Right ventricle myocardium inferior (tissue), 1 donor: Measurements from ENCODE around the gene MVB12A. TPM values are rescaled to one million over a fixed set of nuclear protein-coding genes. Genes with fewer than 3 reads are reported as not detected.
A peak's percentile ranks its signal among the peaks of the same experiment; 100 is the strongest.

Experiments used
- ATAC-seq: fragments of 200-7000 bp; cut with Tn5 transposase; one replicate; pipeline ENCODE4 v1.9.1; 2020; ENCODE audit warnings: mild to moderate bottlenecking, moderate library complexity
- DNase-seq: peaks from one replicate; pipeline ENCODE4 v3.0.0; 2021; ENCODE audit errors: missing footprints
- intact Hi-C: fragments of 100-400 bp; cut with DNase I; formaldehyde crosslinking; loops from one replicate; pipeline ENCODE4 v1.11.0; 2022
- total RNA-seq: library from RNA; stranded (reverse); fragmentation: NEBNext Ultra II Directional; extraction: Animal tissue kit (Norgen Biotek cat#: 25700); gene quantifications from one replicate; pipeline ENCODE4 v1.2.1, GENCODE V29; 2021
- donor health status: DM: no; HTN: yes; CAD: no; lungs with severe emphysema.

Gene MVB12A
- total RNA-seq, 1 donor from 2014 or later = 19.9 TPM

DNA sequence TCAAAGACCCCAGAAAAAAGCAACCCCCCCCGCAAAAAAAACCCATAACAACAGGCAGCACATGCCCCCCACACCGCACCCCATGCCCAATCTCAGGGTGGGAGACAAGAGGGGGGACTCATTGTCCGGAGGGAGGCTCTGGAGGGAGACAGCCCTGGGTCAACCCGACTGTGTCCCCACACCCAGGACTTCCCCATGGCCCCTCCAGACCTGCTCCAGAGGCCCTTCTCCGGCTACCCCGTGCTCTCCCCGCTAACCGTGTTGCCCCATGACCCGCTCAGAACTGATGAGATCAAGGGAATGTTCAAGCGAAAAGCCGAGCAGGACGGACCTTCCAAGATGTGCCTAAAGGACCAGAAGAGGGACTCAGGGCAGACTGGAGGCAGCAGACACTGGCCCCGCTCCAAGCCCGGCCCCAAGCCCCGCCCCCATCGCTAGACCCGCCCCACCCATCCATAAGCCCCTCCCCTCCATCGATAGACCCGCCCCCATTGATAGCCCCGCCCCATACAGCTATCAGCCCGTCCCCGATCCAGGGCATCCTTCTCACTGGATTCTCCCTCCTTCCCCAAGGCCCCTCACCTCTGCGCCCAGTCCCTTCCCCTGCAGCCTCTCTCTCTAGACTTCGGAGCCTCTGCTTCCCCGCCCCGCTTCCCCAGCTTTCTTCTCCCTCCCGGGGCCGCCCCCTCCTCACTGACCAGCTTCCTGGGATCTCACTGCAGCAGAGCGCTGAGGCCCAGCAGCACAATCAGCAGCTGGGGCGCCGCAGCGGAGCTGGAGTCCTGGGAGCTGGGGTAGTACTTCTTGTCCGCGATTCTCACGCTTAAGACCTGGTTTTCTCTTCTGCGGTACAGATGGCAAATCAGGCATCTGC lies 16.6 kb upstream of the MVB12A start:
- intact Hi-C loops = no loop called here
- no peak for DNase-seq
- ATAC-seq = no peak

GRCh38 chr19:17404015-17404414 lies 15.8 kb upstream of the MVB12A start:
- ATAC-seq = no peak
- no peak for DNase-seq
- intact Hi-C loops = no loop called here

- no peak for DNase-seq
- intact Hi-C loops = no loop called here
- no peak for ATAC-seq
These were observed 15.1 kb upstream of the MVB12A start for GRCh38 chr19:17404621-17405249.

GRCh38 chr19:17405250-17406045 lies 14.4 kb upstream of the MVB12A start, which contains the start of gene BST2:
TSS of gene BST2 (minus strand) at chr19:17405630. CDS start at chr19:17405575, 55 bp downstream.
- intact Hi-C loops = no loop called here
- DNase-seq (no peak), ATAC-seq (peak; percentile 85)

DNA sequence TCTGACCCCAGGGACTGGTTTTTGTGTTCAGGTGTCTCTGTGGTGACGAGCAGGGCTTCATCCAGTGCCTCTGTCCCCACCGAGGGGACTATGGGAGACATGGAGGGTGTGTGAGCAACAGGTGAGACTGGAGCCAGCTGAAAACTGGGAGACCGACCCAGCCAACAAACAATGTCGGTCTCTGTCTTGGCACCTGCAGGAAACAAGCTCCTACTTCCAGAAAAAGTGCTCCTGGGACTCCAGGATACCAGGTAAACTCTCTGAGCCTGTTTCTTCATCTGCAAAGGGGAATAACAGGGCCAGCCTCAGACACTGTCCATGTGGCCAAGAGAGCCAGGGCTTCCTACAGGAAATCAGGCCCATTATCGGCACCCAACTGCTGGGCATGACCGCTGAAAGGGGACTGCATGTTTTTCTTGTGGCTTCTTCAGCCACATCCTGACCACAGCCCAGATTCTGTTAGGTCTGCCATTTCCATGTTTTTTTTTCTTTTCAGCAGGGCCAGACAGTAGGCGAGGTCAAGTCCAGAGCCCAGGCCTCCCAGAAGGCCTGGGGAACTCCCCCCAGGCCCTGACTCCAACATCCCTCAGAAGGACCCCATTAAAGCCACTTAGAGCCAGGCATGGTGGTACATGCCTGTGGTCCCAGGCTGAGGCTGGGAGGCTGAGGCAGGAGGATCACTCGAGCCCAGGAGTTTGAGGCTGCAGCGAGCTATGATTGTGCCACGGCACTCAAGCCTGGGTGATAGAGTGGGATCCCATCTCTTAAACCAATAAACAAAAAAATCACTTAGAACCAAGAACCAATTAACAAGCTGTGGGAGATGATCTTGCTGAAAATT lies 13.6 kb upstream of the MVB12A start:
- ATAC-seq = peak; percentile 15
- intact Hi-C loops = no loop called here
- DNase-seq = no peak

DNA sequence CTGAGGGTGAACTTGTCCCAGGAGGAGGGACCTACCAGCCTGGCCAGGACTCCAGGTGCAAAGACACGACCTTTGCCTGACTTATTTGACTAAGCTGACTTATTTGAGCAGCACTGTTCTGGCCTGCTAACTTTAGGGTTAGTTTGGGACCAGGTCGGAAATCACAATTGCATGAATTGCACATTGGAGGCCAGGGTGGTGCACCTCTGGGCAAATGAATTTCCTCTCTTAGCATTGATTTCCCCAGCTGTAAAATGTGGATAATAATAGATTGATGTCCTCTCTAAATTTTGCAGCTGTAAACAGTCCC lies 13.0 kb upstream of the MVB12A start:
- DNase-seq = no peak
- ATAC-seq = no peak
- intact Hi-C loops = no loop called here

DNA sequence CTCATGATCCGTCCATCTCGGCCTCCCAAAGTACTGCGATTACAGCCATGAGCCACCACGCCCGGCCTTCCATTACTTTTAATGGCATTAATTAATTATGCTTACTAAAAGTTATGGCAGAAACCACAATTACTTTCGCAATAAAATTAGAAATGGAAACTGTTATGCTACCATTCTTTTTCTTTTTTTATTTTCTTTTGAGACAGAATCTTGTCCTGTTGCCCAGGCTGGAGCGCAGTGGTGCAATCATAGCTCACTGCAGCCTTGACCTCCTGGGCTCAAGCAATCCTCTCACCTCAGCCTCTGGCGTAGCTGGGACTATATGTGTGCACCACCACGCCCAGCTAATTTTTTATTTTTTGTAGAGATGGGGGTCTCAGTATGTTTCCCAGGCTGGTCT lies 9.9 kb upstream of the MVB12A start:
- ATAC-seq = no peak
- intact Hi-C loops = no loop called here

GRCh38 chr19:17411801-17412200 lies 8.0 kb upstream of the MVB12A start:
- ATAC-seq (no peak), DNase-seq (no peak)
- intact Hi-C loops = no loop called here

More for the DNA sequence above, 9.9 kb upstream of the MVB12A start:
- no peak for DNase-seq

DNA sequence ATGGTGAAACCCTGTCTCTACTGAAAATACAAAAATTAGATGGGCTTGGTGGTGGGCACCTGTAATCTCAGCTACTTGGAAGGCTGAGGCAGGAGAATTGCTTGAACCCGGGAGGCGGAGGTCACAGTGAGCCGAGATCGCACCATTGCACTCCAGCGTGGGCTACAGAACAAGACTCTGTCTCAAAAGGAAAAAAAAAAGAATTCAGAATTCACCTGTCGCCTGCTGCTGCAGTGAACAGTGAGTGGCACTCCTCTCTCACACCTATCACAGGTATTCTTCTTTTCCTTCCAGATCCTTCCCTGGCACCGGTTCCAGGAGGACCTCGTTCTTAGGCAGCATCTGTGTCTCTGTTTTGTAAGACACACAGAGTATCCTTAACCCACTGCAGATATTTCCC lies 5.8 kb upstream of the MVB12A start:
- ATAC-seq = no peak
- intact Hi-C loops = no loop called here
- no peak for DNase-seq

GRCh38 chr19:17415121-17415520 lies 4.7 kb upstream of the MVB12A start:
- intact Hi-C loops = no loop called here
- ATAC-seq = no peak
- DNase-seq = no peak

DNA sequence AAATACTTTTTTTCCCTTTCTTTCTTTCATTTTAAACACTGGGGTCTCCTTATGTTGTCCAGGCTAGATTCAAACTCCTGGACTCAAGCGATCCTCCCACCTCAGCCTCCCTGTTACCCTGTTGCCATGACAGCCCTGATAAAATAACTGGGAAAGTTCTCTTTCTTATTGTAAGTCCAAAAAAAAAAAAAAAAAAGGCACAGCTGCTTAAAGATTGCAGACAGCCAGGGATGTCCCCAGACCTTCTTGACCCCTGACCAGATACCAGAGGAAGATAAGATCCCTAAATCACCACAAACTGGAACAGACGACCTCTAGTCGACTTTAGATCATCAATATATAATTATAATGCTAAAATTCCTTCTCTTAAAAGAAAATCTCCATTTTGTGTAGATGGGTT lies 1.1 kb upstream of the MVB12A start:
- ATAC-seq = no peak
- intact Hi-C loops = no loop called here
- DNase-seq = no peak

DNA sequence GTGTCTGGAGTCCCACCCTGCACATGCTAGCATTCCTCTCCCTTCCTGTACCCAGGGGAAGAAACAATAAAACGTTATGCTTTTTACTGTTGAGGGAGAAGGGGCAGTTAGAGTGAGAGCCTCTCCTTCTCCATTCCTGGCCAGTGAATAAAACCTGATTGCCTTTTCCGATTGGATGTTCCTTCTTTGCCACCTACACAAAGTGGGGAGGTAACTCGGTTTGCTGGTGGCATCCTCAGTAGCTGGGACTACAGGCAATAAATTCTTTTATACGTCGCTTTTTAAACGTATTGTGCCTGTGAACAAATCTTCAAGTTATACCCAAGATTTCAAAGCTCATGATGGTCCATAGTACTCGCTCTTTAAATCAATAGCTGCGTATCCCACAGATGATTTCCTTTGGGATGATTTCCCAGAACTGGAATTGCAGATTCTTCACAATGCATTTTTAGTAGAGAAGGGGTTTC lies 660 bp upstream of the MVB12A start:
- DNase-seq (no peak), ATAC-seq (no peak)
- intact Hi-C loops = no loop called here

- peak; percentile 17 for ATAC-seq
- intact Hi-C loops = loop anchor here (5.0 kb wide), 1 partner anchor 47 kb away; no protein-coding TSS in a partner anchor
- no peak for DNase-seq
These were observed 653 bp downstream of the MVB12A start for GRCh38 chr19:17420475-17420924.

DNA sequence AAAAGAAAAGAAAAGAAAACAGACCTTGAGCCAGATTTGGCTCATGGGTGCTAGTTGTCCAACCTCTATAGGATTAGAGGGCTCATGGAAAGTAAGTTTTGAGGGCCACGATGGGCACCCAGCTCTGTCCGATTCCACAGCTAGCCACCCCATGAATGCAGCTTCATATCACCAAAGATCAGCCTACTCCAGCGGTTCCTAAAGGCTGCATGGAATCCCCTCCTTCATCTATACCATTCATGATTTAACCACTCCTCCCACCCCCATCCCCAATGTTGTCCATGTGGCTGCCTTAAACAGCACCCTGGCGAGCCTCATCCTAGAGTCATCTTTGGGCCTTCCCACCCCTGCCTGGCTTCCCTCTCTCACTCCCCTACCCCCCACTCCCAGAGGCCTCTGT lies 2.1 kb downstream of the MVB12A start:
- ATAC-seq = no peak
- intact Hi-C loops = loop anchor here (5.0 kb wide), 1 partner anchor 45 kb away; no protein-coding TSS in a partner anchor
- DNase-seq = no peak

GRCh38 chr19:17423429-17424208 lies 3.8 kb downstream of the MVB12A start:
- no peak for ATAC-seq
- no peak for DNase-seq
- intact Hi-C loops = loop anchor here (5.0 kb wide), 1 partner anchor 44 kb away; no protein-coding TSS in a partner anchor

DNA sequence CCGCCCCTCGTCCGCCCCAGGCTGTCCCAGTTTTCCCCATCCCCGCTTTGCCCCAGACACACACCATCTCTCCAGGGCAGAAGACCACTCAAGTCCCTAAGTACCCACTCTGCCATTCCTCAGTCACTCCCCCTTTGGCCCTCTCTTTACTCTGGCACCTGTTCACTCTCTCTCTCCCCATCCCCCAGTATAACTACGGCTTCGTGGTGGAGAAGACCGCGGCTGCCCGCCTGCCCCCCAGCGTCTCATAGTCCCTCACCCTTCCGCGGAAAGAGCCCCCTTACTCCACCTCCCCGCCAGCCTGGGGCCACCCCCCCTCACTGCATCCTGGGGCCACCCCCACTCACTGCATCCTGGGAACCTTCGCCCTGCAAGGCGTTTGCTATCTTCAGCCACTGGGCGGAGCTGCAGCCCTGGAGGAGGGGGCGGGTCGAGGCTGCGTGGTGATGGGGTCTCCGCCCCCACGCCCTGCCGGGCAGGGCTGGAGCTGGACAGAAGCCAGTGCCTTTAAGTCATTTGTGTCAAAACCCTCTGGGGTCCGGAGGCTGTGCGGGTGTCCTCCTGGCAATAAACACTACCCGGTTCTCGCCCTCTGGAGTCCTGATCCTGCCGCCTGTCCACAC lies 5.0 kb downstream of the MVB12A start:
- intact Hi-C loops = loop anchor here (5.0 kb wide), 1 partner anchor 42 kb away; no protein-coding TSS in a partner anchor
- DNase-seq (no peak), ATAC-seq (no peak)

GRCh38 chr19:17429641-17430113 lies 9.8 kb downstream of the MVB12A start:
- ATAC-seq (no peak), DNase-seq (no peak)
- intact Hi-C loops = no loop called here
